ENCODE data around the gene NGLY1. TPM values are rescaled to one million over a fixed set of nuclear protein-coding genes. Genes with fewer than 3 reads are reported as not detected.

The NGLY1 gene
- polyA plus RNA-seq, 5 donors = 34.1 to 49.4 (median 42.0) TPM

DNA sequence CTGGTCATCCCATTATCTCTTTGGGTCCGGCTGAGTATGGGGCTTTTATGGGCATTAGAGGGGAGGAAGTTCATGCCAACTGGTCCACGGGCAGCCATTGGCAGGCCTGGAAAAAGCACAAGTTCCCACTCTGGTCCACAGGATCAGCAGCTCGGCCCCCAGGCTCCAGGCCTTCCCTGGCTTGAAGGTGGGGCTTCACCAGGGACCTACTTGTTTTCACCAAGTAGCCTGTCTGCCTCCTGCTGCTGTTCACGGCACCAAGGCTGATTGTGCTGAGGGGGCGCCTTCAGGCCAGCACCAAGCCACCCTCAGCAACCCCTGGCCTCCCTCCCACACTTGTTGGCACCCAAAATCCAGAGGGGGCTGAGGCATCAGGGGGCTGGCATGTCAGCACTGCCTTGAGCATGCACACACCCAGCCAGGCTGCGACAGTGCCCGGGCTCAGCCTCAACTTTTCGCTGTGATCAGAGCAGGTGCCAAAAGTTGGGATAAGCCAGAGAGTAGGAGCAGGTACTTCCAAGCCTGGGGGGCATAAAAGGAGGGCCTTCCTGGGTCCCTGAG, 109.4 kb downstream of the NGLY1 start:
- DNase-seq = no peak

Other genes starting within 250 kb of the NGLY1 start
- gene TOP2B, start 118.5 kb downstream of the NGLY1 start, polyA plus RNA-seq (ENCODE audit: insufficient read depth in 1 of 5, insufficient read length in 5 of 5, low replicate concordance in 1 of 5) = 100 to 1,000 TPM; 199 to 341 (median 295) TPM
- 10 to 100 TPM; 18.1 to 23.0 (median 19.1) TPM for gene OXSM, start 6.6 kb upstream of the NGLY1 start, polyA plus RNA-seq (ENCODE audit: insufficient read depth in 1 of 5, insufficient read length in 5 of 5, low replicate concordance in 1 of 5)

Measured in right lung (tissue), 5 donors.